Erythroblast (primary cell): ENCODE results near the gene FANCF.
A peak's percentile ranks its signal among the peaks of the same experiment; 100 is the strongest.

ENCODE experiments used
- DNase-seq, 2 experiments: peaks; one replicate each; lab custom pipeline; 2025; lab: John Stamatoyannopoulos, UW
- GATA1 ChIP-seq: IDR thresholded peaks from 2 replicates; pipeline ENCODE4 v1.6.1; 2011; ENCODE audit warnings: low read depth, mild to moderate bottlenecking, control low read depth, low read length, moderate library complexity
- POLR2A ChIP-seq: IDR thresholded peaks from 2 replicates; pipeline ENCODE4 v1.6.1; 2011; ENCODE audit warnings: mild to moderate bottlenecking, low read length

The FANCF gene

GRCh38 chr11:22640862-22641261 lies 15.2 kb upstream of the FANCF start:
- DNase-seq: no peak
- TF ChIP-seq POLR2A (no peak), GATA1 (no peak)

- no peak for TF ChIP-seq GATA1
- TF ChIP-seq POLR2A: no peak
- no peak for DNase-seq
Observed at GRCh38 chr11:22635689-22636088, 10.1 kb upstream of the FANCF start.

DNA sequence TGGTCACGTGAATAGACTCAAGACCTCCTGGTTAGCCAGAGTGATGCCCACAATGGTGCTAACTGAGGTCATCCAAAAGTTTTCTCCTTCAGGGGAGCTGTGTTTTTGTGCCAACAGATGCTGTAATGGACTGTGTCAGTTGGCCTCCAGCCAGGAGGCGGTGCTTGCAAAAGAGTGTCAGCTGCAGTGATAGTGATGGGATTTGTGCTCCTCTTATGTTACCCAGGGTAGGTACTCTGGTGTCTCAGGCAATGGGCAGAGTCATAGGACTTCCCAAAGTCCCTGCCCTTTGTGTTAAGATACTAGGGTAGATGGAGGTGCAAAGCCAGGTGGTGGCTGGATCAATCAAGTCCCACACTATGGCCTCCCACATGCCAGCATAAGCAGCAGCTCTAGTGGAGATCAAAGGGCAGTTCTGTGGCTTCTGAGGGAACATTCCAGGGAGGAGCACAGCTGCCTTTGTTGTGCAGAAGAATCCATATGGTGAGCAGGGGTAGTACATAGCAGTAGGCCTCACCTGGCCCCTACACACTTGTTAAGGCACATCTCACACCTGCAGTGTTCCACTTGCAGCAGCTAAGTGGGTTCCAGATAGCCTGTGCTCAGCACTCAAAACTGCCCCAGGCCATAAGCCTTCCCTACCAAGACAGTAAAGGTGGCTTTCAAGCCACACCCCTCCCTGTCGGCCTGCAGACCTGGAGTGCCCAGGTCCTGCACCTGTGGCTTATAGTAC lies 9.4 kb upstream of the FANCF start:
- peak; percentile 9 to 58 for DNase-seq
- no peak for TF ChIP-seq GATA1
- TF ChIP-seq POLR2A: no peak

DNA sequence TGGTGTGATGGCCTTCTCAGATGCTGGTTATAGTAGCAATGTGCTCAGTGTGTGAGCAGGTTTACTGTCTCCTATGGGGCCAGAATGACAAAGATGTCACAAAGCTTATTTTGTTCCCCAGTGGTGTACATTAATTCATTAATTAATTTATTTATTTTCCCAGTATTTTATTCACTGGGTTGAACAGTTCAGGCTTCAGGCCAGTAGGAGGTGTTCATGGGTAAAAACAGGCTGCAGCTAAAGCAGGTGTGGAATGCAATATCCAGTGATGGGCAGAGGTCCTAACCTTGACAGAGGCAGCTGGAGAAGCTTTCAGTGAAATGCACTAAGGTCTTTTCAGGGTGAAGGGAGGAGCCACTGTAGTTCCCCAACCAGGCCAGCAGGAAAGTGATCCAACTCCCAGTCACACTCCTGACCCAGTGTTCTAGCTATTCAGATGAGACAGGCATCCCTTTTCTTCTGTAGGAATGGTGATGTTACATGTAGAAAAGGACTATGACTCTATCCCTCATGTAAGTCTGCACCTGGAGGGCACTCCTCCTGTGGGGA lies 7.8 kb upstream of the FANCF start:
- DNase-seq: no peak
- TF ChIP-seq POLR2A (no peak), GATA1 (no peak)

DNA sequence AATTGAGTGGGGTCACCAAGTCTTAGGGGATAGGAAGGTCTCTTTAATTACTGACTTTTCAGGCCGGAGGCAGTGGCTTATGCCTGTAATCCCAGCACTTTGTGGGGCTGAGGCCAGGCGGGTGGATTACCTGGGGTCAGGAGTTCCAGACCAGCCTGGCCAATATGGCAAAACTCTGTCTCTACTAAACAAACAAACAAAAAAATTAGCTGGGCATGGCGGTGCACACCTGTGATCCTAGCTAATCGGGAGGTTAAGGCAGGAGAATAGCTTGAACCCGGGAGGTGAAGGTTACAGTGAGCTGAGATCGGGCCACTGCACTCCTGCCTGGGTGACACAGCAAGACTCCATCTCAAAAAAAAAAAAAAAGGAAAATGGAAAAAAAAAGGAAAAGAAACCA lies 1.8 kb upstream of the FANCF start:
- no peak for DNase-seq
- TF ChIP-seq POLR2A: no peak
- no peak for TF ChIP-seq GATA1

DNA sequence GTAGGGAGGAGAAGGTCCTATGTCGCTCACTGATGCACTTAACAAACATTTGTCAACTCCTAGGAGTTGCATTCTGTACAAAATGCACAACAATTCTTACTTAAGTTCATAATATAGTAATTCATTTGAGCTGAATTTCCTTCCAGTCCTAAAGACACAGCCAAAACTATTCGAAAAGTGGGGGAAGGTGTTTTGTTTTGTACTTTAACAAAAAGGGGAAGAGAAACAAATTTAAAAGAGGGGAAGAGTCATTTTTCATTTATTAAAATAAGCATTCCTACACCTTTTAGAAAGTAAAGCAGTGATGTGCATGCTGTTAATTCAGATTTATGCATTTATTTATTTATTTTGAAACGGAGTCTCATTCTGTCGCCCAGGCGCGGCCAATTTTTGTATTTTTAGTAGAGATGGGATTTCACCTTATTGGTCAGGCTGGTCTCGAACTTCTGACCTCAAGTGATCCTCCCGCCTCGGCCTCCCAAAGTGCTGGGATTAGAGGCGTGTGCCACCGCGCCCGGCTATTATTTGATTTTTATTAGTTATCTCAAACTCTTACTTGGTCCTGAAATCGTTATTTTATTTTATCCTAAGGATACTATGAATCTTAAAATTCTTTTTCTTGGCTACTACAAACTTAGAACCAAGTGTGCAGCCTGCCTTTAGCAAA lies 1.1 kb upstream of the FANCF start:
- no peak for DNase-seq
- TF ChIP-seq POLR2A (no peak), GATA1 (no peak)

DNA sequence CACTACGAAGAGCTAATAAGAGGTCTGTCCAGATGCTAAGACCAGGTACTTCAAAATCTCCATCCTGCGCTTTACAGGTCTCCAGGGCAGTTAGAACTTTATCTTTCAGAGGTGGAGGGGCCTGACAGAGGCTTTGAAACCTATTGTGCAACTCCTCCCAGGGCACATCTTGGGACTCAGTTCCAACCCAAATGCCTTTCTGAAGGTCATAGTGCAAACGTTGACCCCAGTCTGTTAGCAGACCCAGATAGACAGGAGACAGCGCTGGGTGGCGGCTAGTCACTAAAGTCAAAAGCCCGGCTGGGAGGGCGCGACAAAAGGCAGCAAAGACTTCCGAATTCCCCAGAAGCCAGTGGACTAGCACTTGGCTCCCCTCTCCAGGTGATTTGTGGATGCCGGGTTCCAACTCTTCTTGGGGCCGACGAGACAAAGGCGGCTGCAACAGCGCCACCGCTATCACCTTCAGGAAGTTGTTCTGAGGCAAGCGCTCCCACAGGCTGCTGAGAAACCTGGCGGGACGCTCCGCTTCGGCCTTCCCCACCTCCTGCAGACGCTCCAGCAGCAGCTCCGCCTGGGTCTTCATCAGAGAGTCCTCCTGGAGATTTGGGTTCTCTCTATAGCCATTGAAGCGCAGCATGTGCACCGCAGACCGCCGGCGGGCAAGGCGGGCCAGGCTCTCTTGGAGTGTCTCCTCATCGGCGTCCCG lies 728 bp downstream of the FANCF start:
- TF ChIP-seq GATA1: no peak
- no peak for TF ChIP-seq POLR2A
- DNase-seq: peak; percentile 75 to 78

GRCh38 chr11:22617868-22618267 lies 7.8 kb downstream of the FANCF start:
- TF ChIP-seq GATA1 (no peak), POLR2A (no peak)
- DNase-seq: no peak

DNA sequence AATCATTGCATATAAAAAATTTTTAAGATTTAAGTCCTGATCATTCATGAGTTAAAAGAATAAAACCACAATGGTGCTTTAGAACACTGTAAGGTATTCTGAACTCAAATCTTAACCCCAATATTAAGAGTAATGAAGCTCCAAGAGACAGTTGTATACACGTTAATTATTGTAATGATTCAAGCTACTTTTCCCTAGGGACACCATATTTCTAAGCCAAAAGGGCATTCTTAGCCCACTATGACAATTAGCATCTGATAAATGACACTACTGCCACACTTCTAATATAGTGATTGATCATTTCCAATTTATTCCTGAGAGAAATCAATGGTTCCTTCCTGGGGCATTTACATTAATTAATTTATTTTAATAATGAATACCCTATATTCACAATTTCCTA lies 21.7 kb downstream of the FANCF start:
- DNase-seq: no peak
- TF ChIP-seq POLR2A: no peak
- TF ChIP-seq GATA1: no peak

- no peak for TF ChIP-seq GATA1
- no peak for TF ChIP-seq POLR2A
- DNase-seq: no peak
Observed at GRCh38 chr11:22602504-22602903, 23.1 kb downstream of the FANCF start.

DNA sequence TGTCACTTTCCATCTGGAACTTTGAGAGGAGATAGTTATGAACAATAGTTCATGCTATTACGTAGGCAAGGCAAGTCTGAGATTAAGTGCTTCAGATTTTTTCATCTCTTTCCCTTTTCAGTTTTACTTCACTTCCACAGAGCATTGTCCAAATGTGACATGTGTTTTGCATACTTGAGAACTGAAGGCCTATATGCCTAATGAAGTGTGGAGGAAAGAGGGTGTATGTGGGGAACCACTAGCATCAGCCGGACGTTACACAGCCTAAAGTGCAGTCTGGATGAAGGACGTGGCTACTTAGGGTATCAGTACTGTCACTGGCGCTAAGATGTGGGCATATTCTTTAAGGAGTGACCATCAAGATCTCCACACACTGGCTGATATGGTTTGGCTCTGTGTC lies 26.2 kb downstream of the FANCF start:
- TF ChIP-seq POLR2A: no peak
- no peak for TF ChIP-seq GATA1

GRCh38 chr11:22597062-22597461 lies 28.6 kb downstream of the FANCF start:
- TF ChIP-seq POLR2A (no peak), GATA1 (no peak)

More for the DNA sequence above, 26.2 kb downstream of the FANCF start:
- no peak for DNase-seq

DNA sequence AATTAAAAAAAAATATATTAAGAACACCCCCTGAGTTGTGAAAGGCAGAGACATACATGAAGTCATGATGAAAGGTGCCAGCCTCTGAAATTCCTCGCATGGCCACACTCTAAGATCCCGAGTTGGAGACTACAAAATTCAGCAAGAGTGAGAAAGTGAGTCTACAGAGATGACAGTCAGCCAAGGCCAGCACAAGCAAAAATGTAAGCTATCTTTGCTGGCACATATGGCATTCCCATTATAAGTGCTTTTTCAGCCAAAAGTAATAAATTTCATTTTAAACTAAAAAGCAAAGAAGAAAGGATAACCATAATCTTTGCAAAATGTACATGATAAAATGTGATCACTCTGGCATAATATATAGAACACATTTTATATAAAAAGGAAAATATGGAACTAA lies 40.6 kb downstream of the FANCF start:
- TF ChIP-seq GATA1 (no peak), POLR2A (no peak)
- DNase-seq: no peak

More at GRCh38 chr11:22597062-22597461, 28.6 kb downstream of the FANCF start:
- no peak for DNase-seq
